Stimulated activated CD8-positive, alpha-beta memory T cell treated with anti-CD3 and anti-CD28 coated beads, Interleukin-4, amount 100 ng/mL, for 48 hours (primary cell): ENCODE measurements around the gene ST14.
A peak's percentile ranks its signal among the peaks of the same experiment; 100 is the strongest.

ENCODE experiments used
- DNase-seq: peaks from one replicate; pipeline ENCODE4 v3.0.0-alpha.2; 2020

ST14 gene

DNA sequence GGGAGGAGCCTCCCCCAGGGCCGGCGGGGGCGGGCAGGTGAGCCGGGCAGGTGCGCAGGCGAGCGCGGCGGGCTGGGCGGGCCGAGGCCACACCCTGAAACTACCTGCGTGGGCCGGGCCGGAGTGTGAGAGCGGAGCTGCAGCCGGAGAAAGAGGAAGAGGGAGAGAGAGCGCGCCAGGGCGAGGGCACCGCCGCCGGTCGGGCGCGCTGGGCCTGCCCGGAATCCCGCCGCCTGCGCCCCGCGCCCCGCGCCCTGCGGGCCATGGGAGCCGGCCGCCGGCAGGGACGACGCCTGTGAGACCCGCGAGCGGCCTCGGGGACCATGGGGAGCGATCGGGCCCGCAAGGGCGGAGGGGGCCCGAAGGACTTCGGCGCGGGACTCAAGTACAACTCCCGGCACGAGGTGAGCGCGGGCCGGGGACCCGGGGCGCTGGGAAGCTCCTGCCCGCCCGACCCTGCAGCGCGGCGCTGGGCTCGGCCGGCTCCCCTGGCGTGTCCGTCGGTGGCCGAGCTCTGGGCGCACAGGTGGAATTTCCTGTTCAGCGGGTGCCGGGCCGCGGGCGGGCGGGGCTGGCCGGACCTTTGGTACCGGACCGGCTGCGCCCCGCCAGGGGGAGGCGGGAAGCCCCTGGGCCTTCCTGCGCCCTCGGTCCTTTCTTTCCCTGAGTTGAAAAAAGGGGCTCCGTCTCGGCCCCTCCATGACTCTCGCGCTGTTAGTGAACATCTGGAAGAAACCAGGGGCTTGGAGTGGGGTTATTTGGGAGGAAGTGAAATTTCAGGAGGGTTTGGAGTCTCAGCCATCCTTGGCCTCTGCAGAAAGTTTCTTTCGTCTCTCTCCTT, at the start of gene ST14:
Gene ST14 (plus strand): TSS at position 126 of the 841 bp plus-strand sequence. CDS start 198 bp downstream, at position 324.
- DNase-seq: no peak

- DNase-seq: no peak
Measured at GRCh38 chr11:130110339-130111108, 49.1 kb upstream of the ST14 start.

DNA sequence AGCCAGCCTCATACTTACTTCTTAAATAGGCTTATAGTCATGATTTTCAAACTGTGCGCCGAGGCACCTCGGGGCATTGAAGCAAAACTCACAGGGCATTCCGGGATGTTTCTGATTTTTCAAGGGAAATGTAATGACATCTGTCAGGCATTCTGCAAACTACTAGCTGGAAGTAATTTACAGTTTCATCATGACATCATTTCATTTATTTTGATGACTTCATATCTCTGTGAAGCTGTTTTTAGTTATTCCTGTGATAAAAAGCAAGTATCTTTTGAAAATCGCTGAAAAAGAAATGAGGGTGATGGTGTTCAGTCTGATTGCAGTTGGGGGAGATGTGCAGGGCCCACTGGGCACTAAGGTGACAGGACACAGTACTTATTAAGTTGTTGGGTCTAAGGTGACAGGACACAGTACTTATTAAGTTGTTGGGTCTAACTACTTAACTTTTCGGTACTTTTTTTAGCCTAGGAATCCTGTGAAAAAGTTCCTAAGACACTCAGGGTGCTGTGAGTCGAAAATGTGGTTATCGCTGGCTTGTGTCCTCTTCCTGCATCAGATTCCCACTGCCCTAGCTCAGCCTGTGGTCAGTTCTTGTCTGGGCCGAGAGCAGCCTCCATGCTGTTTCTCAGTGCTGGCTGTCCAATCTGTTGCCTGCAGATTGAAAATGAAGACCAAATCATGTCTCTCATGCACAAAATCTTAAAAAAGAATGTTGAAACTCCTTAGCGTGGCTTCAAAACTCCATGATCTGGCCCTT, 47.3 kb upstream of the ST14 start:
- no peak for DNase-seq

DNA sequence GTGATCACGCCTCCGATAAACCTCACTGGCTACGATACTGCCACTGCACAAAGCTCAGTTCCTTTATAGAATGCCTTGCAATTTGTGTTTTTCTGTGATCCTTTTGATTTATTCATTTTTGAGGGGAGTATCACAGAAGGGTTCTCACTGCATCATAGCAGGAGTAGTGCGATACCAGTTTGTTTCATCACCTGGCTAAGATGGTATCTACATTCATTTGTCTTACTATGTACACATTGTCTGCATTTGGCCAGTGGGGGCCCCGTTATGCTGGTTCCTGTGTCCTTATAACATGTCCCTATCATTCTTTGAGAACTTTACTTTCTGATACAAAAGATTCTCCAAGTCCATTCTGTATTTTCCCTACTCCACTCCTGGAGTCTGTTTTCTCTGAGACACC, 45.3 kb upstream of the ST14 start:
- DNase-seq: no peak

GRCh38 chr11:130114726-130115125, 44.9 kb upstream of the ST14 start:
- no peak for DNase-seq

- DNase-seq: no peak
Measured at GRCh38 chr11:130115218-130115617, 44.4 kb upstream of the ST14 start.

DNA sequence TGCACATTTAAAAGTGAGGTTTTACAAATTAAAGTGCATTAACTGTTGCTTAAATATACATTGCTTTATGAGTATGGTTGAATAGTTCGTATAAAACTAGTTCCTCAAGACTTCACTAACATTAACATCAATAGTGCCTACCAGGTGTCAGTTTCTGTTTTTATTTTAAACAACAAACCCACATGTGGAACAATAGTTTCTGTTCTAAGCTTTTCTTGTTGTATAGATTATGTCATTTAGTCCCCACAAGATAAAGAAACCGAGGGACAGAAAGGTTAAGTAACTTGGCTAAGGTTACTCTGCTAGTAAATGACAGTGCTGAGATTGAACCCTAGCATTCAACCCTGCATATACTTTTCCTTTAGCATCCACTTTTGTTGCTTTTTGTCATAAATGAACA, 41.4 kb upstream of the ST14 start:
- DNase-seq: no peak

GRCh38 chr11:130118636-130119387, 40.8 kb upstream of the ST14 start:
- peak; percentile 38 for DNase-seq

DNA sequence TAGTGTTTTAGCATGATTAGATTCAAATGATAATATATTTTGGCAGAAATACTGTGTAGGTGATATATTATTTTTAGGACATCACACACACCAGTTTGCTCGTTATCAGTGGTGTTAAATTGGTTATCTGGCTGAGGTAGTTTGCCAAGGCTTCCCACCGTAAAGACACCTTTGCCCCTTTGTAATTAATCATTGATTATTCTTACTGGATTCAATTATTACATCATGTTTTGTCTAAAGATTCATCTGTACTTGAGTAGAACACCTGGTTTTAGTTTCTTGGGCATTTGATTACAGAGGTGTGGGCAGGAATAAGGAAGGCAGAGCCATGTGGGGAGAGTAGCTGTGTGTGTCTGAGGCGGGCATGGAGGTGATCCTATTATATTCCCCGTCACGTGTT, 39.5 kb upstream of the ST14 start:
- no peak for DNase-seq

- DNase-seq: peak; percentile 28
Measured at GRCh38 chr11:130121445-130121978, 38.1 kb upstream of the ST14 start.

DNA sequence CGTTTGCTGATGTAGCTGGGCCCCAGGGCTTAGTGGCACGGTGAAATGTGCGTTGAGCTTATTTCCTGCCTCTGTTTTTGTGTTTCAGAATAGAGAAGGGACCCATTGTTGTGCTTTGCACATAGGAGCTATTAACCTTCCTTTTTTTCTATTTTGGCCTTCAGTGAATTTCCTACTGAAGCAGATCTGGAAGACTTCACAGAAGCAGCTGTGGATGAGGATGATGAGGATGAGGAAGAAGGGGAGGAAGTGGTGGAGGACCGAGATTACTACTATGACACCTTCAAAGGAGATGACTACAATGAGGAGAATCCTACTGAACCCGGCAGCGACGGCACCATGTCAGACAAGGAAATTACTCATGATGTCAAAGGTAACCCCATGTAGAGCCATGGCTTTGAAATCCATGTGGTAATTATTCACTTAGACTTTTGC, 37.4 kb upstream of the ST14 start:
- peak; percentile 50 for DNase-seq

DNA sequence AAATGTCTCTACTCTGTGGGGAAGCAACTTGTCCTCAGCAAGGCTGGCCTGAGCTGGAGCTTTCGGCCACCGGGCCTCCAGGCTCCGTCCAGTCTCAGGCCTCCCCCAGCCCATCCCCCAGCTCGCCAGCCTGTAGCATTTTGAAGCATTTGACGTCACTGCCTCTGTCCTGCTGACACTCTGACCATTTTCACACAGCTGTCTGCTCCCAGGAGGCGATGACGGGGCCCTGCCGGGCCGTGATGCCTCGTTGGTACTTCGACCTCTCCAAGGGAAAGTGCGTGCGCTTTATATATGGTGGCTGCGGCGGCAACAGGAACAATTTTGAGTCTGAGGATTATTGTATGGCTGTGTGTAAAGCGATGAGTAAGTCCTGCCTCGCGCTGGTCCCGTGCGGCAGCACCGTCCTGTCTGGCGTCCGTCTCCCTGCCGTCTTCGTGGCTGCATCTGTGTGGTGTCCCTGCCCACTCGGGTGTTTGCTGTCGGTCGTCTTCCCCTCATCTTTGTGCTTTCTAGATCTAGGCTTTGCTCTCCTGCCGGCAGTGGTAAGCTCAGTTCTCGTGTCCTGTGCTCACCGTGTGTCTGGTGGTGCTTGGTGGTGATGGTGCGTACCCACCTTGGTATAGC, 36.1 kb upstream of the ST14 start:
- DNase-seq: no peak

DNA sequence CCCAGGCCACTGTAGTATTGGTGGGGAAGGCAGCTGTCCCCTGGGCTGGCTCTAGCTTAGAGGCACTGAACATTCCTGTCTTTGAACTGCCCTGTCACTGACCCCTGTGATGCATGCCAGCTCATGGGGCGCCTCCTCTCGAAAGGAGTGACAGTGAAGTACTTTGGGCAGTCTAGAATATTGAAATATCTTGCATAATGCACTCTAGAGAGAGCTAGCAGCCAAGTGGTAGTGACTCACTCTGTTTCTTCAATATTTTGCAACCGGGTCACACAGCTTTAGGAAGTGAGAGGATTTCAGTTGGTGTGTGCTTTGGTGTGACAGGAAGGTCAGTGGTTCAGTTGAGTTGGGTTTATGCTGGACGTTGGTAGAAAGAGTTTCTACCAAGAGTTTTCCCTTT, 35.5 kb upstream of the ST14 start:
- DNase-seq: no peak

- no peak for DNase-seq
Measured at GRCh38 chr11:130125638-130126037, 33.9 kb upstream of the ST14 start.

DNA sequence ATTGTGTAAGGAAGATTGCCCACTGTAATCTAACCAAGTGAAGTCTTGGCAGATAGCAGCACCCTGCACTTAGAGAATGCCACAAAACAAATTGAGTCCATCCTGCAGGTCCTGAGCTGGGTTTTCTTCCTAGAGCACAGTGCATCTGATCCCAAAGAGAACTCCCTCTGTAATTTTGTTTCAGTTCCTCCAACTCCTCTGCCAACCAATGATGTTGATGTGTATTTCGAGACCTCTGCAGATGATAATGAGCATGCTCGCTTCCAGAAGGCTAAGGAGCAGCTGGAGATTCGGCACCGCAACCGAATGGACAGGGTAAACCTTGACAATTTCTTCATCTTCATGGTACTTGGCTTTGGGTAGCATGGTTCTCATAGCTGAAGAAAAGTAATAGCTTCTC, 33.1 kb upstream of the ST14 start:
- no peak for DNase-seq

DNA sequence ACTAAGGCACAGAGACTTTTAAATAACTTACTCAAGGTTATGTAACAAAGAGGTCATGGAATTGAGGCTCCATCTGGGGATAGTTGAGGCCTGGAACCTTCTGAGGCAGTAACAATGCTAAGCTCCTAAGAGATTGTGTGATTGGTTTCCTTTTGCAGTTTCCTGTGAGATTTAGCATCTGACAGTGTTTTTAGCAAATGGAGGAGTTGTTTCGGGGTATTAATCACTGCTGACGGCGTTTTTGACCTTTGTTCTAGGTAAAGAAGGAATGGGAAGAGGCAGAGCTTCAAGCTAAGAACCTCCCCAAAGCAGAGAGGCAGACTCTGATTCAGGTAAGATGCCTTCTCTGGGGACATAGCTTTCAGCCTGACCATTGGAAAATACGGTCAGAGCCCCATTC, 32.1 kb upstream of the ST14 start:
- DNase-seq: no peak

- DNase-seq: no peak
Measured at GRCh38 chr11:130128626-130129025, 31.0 kb upstream of the ST14 start.

DNA sequence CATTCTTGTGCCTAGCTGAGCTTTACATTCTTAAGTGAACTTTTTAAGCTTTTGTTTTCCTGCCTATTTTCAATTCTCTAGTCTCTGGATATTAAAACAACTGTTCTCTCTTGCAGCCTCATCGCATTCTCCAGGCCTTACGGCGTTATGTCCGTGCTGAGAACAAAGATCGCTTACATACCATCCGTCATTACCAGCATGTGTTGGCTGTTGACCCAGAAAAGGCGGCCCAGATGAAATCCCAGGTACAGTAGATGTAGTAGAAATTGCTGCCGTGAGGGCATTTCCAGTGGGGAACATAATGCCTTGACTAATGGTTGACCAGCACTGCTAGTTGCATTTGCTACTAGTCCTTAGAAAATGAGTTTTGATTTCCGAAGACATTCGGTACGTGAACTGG, 29.7 kb upstream of the ST14 start:
- DNase-seq: no peak

- peak; percentile 60 for DNase-seq
Measured at GRCh38 chr11:130131961-130132850, 27.4 kb upstream of the ST14 start.

- no peak for DNase-seq
Measured at GRCh38 chr11:130133716-130134115, 25.9 kb upstream of the ST14 start.

GRCh38 chr11:130136107-130136506, 23.5 kb upstream of the ST14 start:
- no peak for DNase-seq
